Left ventricle myocardium superior (tissue), 1 donor: Measurements from ENCODE around the gene IMPDH1. TPM values are rescaled to one million over a fixed set of nuclear protein-coding genes. Genes with fewer than 3 reads are reported as not detected.
A peak's percentile ranks its signal among the peaks of the same experiment; 100 is the strongest.

Source experiments
- ATAC-seq: fragments of 200-7000 bp; cut with Tn5 transposase; one replicate; pipeline ENCODE4 v1.9.1; 2020; ENCODE audit warnings: mild to moderate bottlenecking, moderate library complexity
- DNase-seq: peaks from one replicate; pipeline ENCODE4 v3.0.0-alpha.2; 2020
- intact Hi-C: fragments of 100-400 bp; cut with micrococcal nuclease; formaldehyde crosslinking; loops from one replicate; pipeline ENCODE4 v1.11.0; 2022
- total RNA-seq: library from RNA; stranded (reverse); fragmentation: NEBNext Ultra II Directional; extraction: Animal tissue kit (Norgen Biotek cat#: 25700); gene quantifications from one replicate; pipeline ENCODE4 v1.2.1, GENCODE V29; 2021
- donor health status: DM: no; HTN: yes; CAD: no; lungs with severe emphysema.

Gene IMPDH1
- total RNA-seq, 1 donor from 2014 or later: 20.7 TPM

DNA sequence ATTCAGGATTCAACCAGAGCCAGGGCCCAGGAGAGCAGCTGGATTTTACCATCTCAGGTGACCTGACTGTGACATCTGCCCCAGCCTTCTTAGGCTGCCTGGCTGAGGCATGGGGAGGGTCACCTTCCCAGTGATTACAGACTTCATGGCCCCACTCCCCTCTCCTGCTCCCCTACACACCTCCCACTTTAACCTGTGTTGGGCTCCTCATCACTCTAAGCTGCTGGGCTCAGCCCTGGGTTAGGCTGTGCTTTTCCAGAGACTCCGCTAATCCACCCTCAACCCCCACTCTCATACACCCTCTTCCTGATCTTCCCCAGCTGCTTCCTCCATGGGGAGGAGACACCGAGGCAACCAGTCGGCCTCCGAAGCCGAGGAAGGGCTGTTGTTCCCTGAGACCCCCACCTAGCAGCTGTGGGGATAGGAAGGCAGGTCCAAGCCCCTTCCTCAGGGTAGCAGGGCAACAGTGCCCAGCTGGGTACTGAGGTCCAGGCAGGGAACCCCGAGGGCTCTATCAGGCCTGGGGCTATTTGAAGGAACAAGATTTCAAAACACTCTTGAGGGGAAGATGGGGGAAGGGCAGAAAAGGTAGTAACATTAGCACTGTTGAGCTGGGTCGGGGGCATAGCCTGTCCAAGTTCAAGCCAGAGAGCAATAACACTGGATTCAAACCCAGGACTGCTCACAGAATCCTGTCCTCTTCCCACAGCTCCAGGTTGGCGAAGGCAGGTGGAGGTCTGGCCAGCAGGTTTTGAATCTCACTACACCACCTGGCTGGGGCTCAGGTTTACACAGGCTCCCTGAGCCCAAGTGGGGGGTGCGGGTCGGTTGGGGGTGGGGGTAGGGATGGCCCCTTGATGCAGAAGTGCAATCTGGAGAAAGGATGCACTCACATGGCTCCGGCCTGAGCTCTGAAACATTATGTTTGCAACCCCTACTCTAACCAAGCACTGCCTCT is 1.8 kb downstream of the IMPDH1 start:
- no peak for ATAC-seq
- intact Hi-C loops: no loop called here
- no peak for DNase-seq

DNA sequence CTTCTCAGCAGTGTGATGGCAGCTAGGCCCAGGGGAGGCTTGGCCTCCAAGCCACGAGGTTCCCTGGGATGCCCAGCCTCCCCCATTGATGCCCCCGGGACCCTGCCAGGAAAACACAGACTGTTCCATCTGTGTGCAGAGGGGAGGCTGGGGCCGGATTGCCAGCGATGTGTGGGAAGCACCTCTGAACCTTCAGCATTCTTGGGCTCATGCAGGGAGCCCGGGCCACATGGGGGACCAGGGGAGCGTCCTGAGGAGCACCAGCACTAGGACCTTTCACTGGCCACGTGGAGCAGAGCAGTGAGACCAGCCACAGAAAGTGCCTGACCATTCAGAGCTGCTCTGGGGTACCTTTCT is 2.6 kb downstream of the IMPDH1 start:
- intact Hi-C loops: no loop called here
- ATAC-seq: no peak
- no peak for DNase-seq

- no peak for DNase-seq
- intact Hi-C loops: no loop called here
- ATAC-seq: no peak
Measured at GRCh38 chr7:128406314-128407232, 3.2 kb downstream of the IMPDH1 start.

- intact Hi-C loops: no loop called here
- DNase-seq (peak; percentile 73), ATAC-seq (no peak)
Measured at GRCh38 chr7:128405471-128406313, 4.1 kb downstream of the IMPDH1 start.

DNA sequence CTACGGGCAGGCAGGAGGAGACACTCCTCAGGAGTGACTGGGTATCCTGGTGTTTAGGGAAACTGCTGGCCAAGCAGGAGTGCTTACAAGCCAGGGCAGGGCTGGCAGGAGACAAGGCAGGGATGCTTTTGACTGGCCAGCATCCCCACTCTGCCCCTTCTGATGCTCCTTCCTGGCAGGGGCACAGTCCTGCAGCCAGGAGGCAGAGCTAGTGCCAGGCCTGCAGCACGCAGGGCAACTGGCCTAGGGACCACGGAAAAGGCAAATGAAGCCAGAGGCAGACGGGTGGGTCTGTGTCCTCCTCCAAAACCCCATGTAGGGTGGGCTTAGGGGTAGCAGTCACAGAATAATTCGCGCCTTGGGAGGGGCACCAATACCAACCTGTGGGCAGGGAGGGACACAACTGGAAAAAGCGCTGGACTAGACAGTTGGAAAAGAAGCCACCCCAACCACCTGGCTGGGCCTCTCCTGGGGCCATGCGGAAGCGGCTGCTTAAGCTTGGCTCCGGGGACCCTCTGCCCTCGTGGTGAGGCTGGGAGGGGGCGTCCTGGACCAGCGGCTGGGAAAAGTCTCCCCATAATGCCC is 4.8 kb downstream of the IMPDH1 start:
- DNase-seq (no peak), ATAC-seq (no peak)
- intact Hi-C loops: no loop called here

- no peak for ATAC-seq
Measured at GRCh38 chr7:128404143-128404681, 5.6 kb downstream of the IMPDH1 start.

GRCh38 chr7:128403676-128404075 is 6.1 kb downstream of the IMPDH1 start:
- intact Hi-C loops: no loop called here
- ATAC-seq (no peak), DNase-seq (no peak)

More at GRCh38 chr7:128404143-128404681, 5.6 kb downstream of the IMPDH1 start:
- intact Hi-C loops: no loop called here
- DNase-seq: no peak

GRCh38 chr7:128402356-128402755 is 7.4 kb downstream of the IMPDH1 start:
- intact Hi-C loops: no loop called here
- ATAC-seq (no peak), DNase-seq (no peak)

DNA sequence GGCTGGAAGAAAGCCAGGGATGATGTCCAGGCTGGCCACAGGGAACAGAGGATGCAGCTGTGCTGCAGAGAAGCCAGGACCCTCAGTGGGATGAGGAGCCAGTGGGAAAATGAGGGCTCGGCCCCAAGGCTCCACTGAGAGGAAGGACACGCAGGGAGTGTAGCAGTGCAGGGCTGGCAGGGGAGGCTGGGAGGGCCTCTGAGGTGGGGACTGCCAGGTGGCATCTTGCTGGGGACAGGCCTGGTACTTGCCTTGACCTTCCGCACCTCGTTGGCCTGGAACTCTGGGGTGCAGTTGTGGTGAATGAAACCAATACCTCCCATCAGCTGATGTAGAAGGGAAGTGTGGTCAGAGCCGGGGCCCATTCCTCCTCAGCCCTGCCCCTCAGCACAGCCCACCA is 9.2 kb downstream of the IMPDH1 start:
- ATAC-seq: no peak
- DNase-seq: no peak
- intact Hi-C loops: no loop called here

- intact Hi-C loops: no loop called here
- ATAC-seq (no peak), DNase-seq (no peak)
Measured at GRCh38 chr7:128399991-128400390, 9.8 kb downstream of the IMPDH1 start.

DNA sequence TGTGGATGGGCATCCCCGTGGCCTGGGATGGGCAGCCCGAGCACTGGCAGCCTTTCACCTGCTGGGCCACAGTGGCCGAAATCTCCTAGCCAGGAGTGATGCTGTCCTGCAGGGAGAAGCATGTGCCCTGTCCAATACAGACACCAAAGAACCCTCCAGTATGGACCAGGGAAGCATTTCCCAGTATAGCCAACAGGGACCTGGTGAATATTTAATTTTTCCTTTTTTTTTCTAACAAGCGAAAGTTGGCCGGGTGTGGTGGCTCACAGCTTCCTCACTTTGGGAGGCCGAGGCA is 11.0 kb downstream of the IMPDH1 start:
- DNase-seq (no peak), ATAC-seq (peak; percentile 30)
- intact Hi-C loops: no loop called here

GRCh38 chr7:128398016-128398840 is 11.6 kb downstream of the IMPDH1 start:
- intact Hi-C loops: no loop called here
- DNase-seq (peak; percentile 64), ATAC-seq (peak; percentile 72)

DNA sequence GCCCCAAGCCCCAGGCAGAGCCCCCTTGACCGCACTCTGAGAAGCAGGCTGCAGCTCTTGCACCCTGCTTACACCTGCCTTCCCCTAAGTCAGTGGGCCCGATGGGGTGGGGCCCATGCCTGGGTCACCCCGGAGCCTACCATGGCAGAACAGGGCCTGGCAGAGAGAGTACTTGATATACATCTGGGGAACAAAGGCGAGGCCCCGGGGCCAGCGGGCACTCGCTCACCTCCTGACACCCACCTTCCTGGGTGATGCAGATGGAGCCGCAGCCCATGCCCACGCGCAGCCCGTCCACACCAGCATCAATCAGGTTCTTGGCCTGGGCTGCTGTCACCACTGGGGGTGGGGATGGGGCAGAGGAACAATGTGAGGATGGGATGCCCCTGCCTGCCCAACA is 13.4 kb downstream of the IMPDH1 start:
- intact Hi-C loops: no loop called here
- ATAC-seq (no peak), DNase-seq (no peak)

- ATAC-seq (no peak), DNase-seq (no peak)
- intact Hi-C loops: no loop called here
Measured at GRCh38 chr7:128395748-128396147, 14.0 kb downstream of the IMPDH1 start.

- intact Hi-C loops: no loop called here
- no peak for DNase-seq
- no peak for ATAC-seq
Measured at GRCh38 chr7:128394904-128395496, 14.8 kb downstream of the IMPDH1 start.

GRCh38 chr7:128393526-128394330 is 16.1 kb downstream of the IMPDH1 start:
- no peak for ATAC-seq
- no peak for DNase-seq

More at GRCh38 chr7:128393526-128394330, 16.1 kb downstream of the IMPDH1 start:
- intact Hi-C loops: no loop called here
